NCI-H2029 (cell line): Measurements from ENCODE around the gene TGIF2LX.
"Not testable (repeated sequence)": the region's sequence is repeated elsewhere in the genome, so short reads cannot be mapped to it uniquely, and the experiment has no call there.

Experiments
- DNase-seq: peaks from one replicate; lab custom pipeline; 2025; lab: John Stamatoyannopoulos, UW

The TGIF2LX gene

GRCh38 chrX:89921665-89922064 lies at the start of gene TGIF2LX:
Gene TGIF2LX, plus strand, starts transcription at chrX:89921908. Its CDS starts 178 bp downstream, at chrX:89922086.
- DNase-seq: not testable (repeated sequence)

- DNase-seq: not testable (repeated sequence)
Observed at GRCh38 chrX:89922338-89922934, 728 bp downstream of the TGIF2LX start.

- DNase-seq: not testable (repeated sequence)
Observed at GRCh38 chrX:89943077-89943476, 21.4 kb downstream of the TGIF2LX start.

- not testable (repeated sequence) for DNase-seq
Observed at GRCh38 chrX:89965588-89965987, 43.9 kb downstream of the TGIF2LX start.
